Measurements from ENCODE around the gene KCNQ1. TPM values are rescaled to one million over a fixed set of nuclear protein-coding genes. Genes with fewer than 3 reads are reported as not detected.

KCNQ1 gene
- total RNA-seq, 1 experiment from 2014 or later, result 2.3 TPM

- Histone ChIP-seq H2AK5ac (ENCODE audit: insufficient read length, low read length) (no peak overlapping the region), H2BK5ac (ENCODE audit: insufficient read length, low read length) (no peak overlapping the region), H3K9ac (ENCODE audit: extremely low read depth, insufficient read length, low read length) (no peak overlapping the region), H2BK20ac (ENCODE audit: low read depth, low read length, poor library complexity, severe bottlenecking) (no peak overlapping the region), H2AFZ (ENCODE audit: low read length) (no peak overlapping the region), H4K5ac (ENCODE audit: insufficient read length, low read depth, low read length) (no peak overlapping the region), H3K27me3 (ENCODE audit: insufficient read depth, low read length) (peaks cover 36% of the 10 kb centered on the region; the same call in 1 of the 2 replicates), H3K23ac (ENCODE audit: insufficient read length, low read depth, low read length) (no peak overlapping the region), H3K79me1 (ENCODE audit: insufficient read depth, low read depth, low read length, poor library complexity, severe bottlenecking) (no peaks in the 10 kb centered on the region), H4K20me1 (ENCODE audit: control insufficient read depth, insufficient read depth, insufficient read length) (peaks cover 3% of the 10 kb centered on the region), H2BK12ac (ENCODE audit: insufficient read length, low read depth, low read length) (no peak overlapping the region), H2BK120ac (ENCODE audit: low read depth, low read length, poor library complexity, severe bottlenecking) (no peak overlapping the region), H3K14ac (ENCODE audit: insufficient read depth, low read length) (no peak overlapping the region), H3T11ph (ENCODE audit: low read length) (no peak overlapping the region), H3K27ac (ENCODE audit: insufficient read length, low read depth, low read length) (no peak overlapping the region), H2BK15ac (ENCODE audit: low read depth, low read length) (no peak overlapping the region), H3K4me1 (ENCODE audit: insufficient read depth, low read length) (no peaks in the 10 kb centered on the region), H3K79me2 (ENCODE audit: insufficient read depth, low read length) (no peaks in the 10 kb centered on the region), H3K56ac (ENCODE audit: insufficient read length, low read depth, low read length) (no peak overlapping the region), H4K91ac (ENCODE audit: insufficient read length, low read depth, low read length) (no peak overlapping the region), H4K8ac (replicated peaks; ENCODE audit: insufficient read length, low read depth, low read length) (no peak overlapping the region), H3K23me2 (ENCODE audit: insufficient read length, low read depth, low read length, poor library complexity, severe bottlenecking) (no peaks in the 10 kb centered on the region), H3K4ac (ENCODE audit: low read depth, low read length) (no peak overlapping the region), H3K9me3 (ENCODE audit: control insufficient read depth, low read depth, low read length) (peaks cover 5% of the 10 kb centered on the region), H3K4me2 (ENCODE audit: insufficient read depth, insufficient read length, low read length) (no peak overlapping the region), H3K18ac (ENCODE audit: insufficient read length, low read depth, low read length) (no peak overlapping the region)
- Mint-ChIP-seq H3K36me3 (ENCODE audit: insufficient read depth in 1 of 3, low read depth in 3 of 3) (peaks cover 0 to 5% (median 3%) of the 10 kb centered on the region in 3 experiments; a peak in 2 of 7 replicates), H3K4me1 (peaks cover 2% of the 10 kb centered on the region in 2 experiments; a peak in 3 of 4 replicates), H3K27me3 (ENCODE audit: low read depth) (peaks cover 98% of the 10 kb centered on the region), H3K9me3 (peaks cover 28 to 32% of the 10 kb centered on the region in 2 experiments), H3K27ac (no peak overlapping the region), H3K4me3 (no peak overlapping the region)
- DNase-seq, result peak; percentile 22
- no CpG with 5 or more reads among the region's 15 CpGs for WGBS (ENCODE audit: extremely low coverage, insufficient read length, low lambda C conversion rate)
- TF ChIP-seq, protein P1, sequence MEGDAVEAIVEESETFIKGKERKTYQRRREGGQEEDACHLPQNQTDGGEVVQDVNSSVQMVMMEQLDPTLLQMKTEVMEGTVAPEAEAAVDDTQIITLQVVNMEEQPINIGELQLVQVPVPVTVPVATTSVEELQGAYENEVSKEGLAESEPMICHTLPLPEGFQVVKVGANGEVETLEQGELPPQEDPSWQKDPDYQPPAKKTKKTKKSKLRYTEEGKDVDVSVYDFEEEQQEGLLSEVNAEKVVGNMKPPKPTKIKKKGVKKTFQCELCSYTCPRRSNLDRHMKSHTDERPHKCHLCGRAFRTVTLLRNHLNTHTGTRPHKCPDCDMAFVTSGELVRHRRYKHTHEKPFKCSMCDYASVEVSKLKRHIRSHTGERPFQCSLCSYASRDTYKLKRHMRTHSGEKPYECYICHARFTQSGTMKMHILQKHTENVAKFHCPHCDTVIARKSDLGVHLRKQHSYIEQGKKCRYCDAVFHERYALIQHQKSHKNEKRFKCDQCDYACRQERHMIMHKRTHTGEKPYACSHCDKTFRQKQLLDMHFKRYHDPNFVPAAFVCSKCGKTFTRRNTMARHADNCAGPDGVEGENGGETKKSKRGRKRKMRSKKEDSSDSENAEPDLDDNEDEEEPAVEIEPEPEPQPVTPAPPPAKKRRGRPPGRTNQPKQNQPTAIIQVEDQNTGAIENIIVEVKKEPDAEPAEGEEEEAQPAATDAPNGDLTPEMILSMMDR (conservative IDR thresholded peaks at IDR 0.05), result no peak
These were observed 148.7 kb downstream of the KCNQ1 start for GRCh38 chr11:2593393-2593950.

Data from H9 (cell line).